ENCODE data around the gene CCDC141.

DNA sequence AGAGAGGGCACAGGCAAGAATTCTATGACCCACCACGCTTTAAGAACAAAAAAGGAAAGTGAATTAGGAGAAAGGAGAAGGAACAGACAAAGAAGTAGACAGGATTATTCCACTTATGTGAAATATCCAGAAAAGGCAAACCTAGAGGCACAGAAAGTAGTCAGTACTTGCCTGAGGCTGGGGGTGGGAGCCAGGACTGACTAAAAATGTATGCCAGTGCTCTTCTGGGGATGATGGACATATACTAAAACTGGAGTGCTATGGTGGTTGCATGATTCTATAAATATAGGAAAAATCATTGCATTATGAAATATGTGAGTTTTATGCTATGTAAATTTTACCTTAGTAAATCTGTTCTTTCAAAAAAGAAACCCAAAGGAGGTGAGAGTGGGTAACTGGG, 168.9 kb downstream of the CCDC141 start:
- TF ChIP-seq CTCF (IDR thresholded peaks at IDR 0.05; ENCODE audit: poor library complexity) (no peak), EZH2 (IDR thresholded peaks at IDR 0.05; ENCODE audit: borderline replicate concordance) (no peak), EZH2phosphoT487 (IDR thresholded peaks at IDR 0.05; ENCODE audit: low read depth, severe bottlenecking, unreplicated experiment) (no peak)

Data from hepatocyte (in vitro differentiated cells).